ENCODE data around the gene UBA7. TPM values are rescaled to one million over a fixed set of nuclear protein-coding genes. Genes with fewer than 3 reads are reported as not detected.

UBA7 gene, protein sequence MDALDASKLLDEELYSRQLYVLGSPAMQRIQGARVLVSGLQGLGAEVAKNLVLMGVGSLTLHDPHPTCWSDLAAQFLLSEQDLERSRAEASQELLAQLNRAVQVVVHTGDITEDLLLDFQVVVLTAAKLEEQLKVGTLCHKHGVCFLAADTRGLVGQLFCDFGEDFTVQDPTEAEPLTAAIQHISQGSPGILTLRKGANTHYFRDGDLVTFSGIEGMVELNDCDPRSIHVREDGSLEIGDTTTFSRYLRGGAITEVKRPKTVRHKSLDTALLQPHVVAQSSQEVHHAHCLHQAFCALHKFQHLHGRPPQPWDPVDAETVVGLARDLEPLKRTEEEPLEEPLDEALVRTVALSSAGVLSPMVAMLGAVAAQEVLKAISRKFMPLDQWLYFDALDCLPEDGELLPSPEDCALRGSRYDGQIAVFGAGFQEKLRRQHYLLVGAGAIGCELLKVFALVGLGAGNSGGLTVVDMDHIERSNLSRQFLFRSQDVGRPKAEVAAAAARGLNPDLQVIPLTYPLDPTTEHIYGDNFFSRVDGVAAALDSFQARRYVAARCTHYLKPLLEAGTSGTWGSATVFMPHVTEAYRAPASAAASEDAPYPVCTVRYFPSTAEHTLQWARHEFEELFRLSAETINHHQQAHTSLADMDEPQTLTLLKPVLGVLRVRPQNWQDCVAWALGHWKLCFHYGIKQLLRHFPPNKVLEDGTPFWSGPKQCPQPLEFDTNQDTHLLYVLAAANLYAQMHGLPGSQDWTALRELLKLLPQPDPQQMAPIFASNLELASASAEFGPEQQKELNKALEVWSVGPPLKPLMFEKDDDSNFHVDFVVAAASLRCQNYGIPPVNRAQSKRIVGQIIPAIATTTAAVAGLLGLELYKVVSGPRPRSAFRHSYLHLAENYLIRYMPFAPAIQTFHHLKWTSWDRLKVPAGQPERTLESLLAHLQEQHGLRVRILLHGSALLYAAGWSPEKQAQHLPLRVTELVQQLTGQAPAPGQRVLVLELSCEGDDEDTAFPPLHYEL
- total RNA-seq, result 100 to 1,000 TPM; 179 to 182 TPM

DNA sequence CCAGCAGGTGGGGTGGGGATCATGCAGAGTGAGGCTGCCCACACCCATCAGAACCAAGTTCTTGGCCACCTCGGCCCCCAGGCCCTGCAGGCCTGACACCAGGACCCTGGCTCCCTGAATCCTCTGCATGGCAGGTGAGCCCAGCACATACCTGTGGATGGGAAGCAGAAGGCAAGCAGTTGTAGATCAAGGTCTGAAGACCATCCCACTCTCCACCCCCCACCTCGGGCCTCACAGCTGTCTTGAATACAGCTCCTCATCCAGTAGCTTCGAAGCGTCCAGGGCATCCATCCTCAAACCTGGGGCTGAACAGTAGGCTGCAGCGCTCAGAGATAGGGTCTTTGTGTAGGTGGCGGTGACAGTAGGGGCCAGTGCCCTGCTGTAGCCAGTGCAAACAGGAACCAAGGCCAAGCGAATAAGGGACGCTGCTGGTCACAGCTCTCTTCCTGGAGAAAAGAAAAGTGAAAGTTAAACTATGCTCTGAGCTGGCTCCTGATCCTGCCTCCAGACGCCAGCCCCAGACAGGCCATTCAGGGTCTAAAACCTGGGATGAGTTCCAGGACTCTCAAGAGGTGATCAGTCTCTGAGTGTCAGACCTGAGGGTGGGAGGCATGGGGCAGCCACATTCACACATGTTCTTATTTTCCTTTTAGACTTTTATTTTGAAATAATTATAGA is at the start of gene UBA7:
Gene UBA7, minus strand, starts transcription at position 457 of the 678 bp plus-strand sequence. Its CDS starts 166 bp downstream, at position 291.
- Mint-ChIP-seq H3K4me3 (peak within 1 kb of the TSS; percentile 96), H3K9me3 (no peaks in the 10 kb centered on the region), H3K36me3 (ENCODE audit: low read depth) (peaks cover 29% of the 10 kb centered on the region), H3K27ac (peak within 1 kb of the TSS; percentile 93), H3K4me1 (peaks cover 31% of the 10 kb centered on the region), H3K27me3 (no peaks in the 10 kb centered on the region)
- CTCF ChIA-PET, result interaction anchor here (0.6 to 4.6 kb wide), 8 partner anchors 10 to 433 kb away, joined by 3 to 43 read pairs (median 4); partner anchors contain the start of genes CDHR4, INKA1 and TCTA
- peak; percentile 51 for DNase-seq
- POLR2A ChIA-PET, result interaction anchor here (0.7 to 4.1 kb wide), 8 partner anchors 10 to 127 kb away, joined by 3 to 54 read pairs (median 4); partner anchors contain the start of genes INKA1, IP6K1, RBM6 and TRAIP

DNA sequence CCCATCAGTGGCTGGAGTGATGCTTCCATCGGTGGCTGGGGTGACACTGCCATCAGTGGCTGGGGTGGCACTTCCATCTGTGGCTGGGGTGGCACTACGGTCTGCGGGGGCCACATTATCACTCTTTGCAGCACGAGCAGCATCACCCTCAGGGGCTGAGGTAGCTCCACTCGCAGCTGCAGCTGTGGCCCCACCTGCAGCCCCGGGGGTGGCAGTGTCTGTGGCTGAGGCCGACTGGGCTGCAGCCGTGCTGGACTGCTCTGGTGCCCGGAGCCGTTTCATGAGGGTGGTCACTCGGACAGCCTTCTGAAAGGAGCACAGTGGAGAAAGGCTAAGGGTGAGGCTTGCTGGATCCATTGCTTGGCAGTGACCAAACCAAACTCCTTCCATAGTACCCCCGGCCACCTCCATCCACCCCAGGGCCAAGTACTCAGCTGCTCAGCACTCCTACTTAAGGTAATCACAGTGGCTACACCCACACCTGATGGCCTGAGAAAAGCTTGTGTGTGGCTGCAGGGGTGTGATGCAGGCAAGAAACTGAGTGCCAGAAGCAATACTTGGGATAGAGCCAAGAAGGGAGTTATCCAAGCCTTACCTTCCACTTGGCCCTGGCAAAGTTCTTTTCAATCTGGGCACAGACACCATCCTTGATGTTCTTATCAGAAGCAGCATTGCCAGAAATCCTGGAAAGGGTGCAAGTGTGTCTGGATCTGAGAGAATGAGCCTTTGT is 46.0 kb upstream of the UBA7 start:
- H3K4me1 Mint-ChIP-seq, result peaks cover 11% of the 10 kb centered on the region
- H3K27ac Mint-ChIP-seq, result no peak overlapping the region
- no peaks in the 10 kb centered on the region for H3K36me3 Mint-ChIP-seq (ENCODE audit: low read depth)
- no peak for DNase-seq
- no peak overlapping the region for H3K4me3 Mint-ChIP-seq
- H3K27me3 Mint-ChIP-seq, result peaks cover 9% of the 10 kb centered on the region
- ChIA-PET POLR2A (no interaction called here), CTCF (interaction anchor here (0.9 kb wide), 1 partner anchor 58 kb away, joined by 3 read pairs; no protein-coding TSS in a partner anchor)
- H3K9me3 Mint-ChIP-seq, result no peaks in the 10 kb centered on the region

DNA sequence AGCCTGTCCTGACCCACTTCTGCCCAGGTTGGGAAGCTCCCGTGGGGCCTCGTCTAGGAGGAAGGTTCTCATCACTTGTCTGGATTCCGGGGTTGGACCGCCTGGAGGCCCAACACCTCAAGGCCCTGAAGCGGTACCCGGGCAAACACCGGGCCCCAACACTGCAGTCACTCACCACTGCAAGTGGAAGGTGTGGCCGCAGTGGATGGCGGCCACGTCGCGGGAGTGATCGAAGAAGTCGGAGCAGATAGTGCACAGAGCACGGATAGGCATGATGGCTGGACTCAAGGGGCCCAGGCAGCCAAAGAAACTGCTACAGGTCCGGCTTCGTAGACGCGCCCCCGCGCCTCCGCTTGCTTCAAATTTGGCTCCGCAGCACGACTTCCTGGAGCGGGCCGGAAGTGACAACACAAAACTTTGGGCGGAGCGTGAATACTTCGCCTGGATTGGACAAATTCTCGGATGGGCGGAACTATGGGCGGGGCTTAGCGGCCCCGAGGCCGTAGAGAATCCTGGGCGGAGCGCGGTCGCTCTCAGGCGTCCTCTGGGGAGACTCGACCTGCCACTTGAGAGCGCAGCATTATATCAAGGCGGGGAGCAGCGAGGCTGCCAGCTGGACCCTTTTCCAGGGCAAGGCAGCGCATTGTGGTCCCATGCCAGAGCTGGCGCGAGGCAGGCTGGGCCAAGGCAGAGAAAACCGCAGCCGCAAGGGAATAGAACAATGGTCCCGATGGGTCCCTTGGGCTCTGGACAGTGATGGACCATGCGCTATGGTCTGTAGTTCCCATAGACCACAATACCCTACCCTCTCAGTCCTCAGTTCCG is 42.6 kb upstream of the UBA7 start, which contains the start of gene TRAIP:
Gene TRAIP, minus strand, starts transcription at position 384 of the 825 bp plus-strand sequence. Its CDS starts 111 bp downstream, at position 273.
- no peaks in the 10 kb centered on the region for H3K9me3 Mint-ChIP-seq
- peaks cover 2% of the 10 kb centered on the region for H3K36me3 Mint-ChIP-seq (ENCODE audit: low read depth)
- H3K27me3 Mint-ChIP-seq, result no peaks in the 10 kb centered on the region
- peaks cover 19% of the 10 kb centered on the region for H3K4me1 Mint-ChIP-seq
- H3K4me3 Mint-ChIP-seq, result peak within 1 kb of the TSS; percentile 91
- peak; percentile 95 for DNase-seq
- CTCF ChIA-PET, result interaction anchor here (1.1 to 4.2 kb wide), 3 partner anchors 9 to 54 kb away, joined by 3 to 16 read pairs (median 4); no protein-coding TSS in a partner anchor
- POLR2A ChIA-PET, result interaction anchor here (0.9 to 2.2 kb wide), 10 partner anchors 11 to 132 kb away, joined by 3 to 9 read pairs (median 3); partner anchors contain the start of genes CAMKV, GMPPB and UBA7
- H3K27ac Mint-ChIP-seq, result peak within 1 kb of the TSS; percentile 76

DNA sequence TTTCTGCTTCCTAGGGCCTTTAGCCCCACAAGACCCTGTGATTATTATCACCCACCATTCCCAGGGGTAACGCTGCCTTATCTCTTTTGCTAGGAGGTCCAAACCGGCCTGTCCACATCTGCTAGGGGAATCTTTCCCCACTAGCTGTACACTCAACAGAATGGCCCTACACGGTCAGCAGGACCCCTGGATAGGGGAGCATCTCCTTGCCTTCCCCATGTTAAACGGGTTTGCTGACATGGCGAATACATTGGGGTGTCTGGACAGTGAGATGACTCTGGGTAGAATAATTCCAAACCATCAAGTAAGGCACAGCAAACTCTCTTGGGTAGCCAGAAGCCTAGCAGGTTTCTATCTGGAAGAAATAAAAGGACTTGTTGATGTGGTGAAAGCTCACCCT is 41.9 kb upstream of the UBA7 start:
- CTCF ChIA-PET, result interaction anchor here (0.8 to 4.2 kb wide), 3 partner anchors 16 to 53 kb away, joined by 3 to 16 read pairs (median 3); no protein-coding TSS in a partner anchor
- POLR2A ChIA-PET, result interaction anchor here (0.9 to 2.2 kb wide), 8 partner anchors 10 to 131 kb away, joined by 3 to 9 read pairs (median 4); partner anchors contain the start of genes CAMKV, GMPPB and UBA7
- H3K36me3 Mint-ChIP-seq (ENCODE audit: low read depth), result peaks cover 2% of the 10 kb centered on the region

DNA sequence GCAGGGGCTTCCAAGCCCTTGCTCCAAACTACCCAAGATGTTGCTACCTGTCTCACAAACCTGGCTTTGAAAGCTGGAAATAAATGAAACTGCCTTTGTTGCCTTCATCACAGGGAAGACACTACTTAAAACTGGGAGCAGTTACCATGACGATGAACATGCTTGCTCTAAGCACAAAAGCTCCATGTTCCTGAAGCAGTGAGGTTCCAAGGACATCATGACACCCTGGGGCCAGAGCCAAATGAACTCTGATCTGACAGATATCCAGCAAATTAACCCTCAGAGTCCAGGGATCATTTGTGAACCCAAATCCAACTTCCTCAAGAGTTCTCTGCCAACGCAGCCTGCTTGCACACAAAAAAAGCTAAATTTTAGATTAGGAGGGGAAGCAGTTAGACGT is 31.9 kb upstream of the UBA7 start:
- peaks cover 15% of the 10 kb centered on the region for H3K36me3 Mint-ChIP-seq (ENCODE audit: low read depth)
- ChIA-PET CTCF (interaction anchor here (0.6 to 1.8 kb wide), 2 partner anchors 43 to 87 kb away, joined by 3 to 8 read pairs; partner anchors contain the start of gene INKA1), POLR2A (interaction anchor here (0.7 to 1.2 kb wide), 3 partner anchors 9 to 11 kb away, joined by 3 read pairs; partner anchors contain the start of gene TRAIP)
- no peaks in the 10 kb centered on the region for H3K4me1 Mint-ChIP-seq
- no peaks in the 10 kb centered on the region for H3K27me3 Mint-ChIP-seq
- H3K4me3 Mint-ChIP-seq, result no peak overlapping the region
- DNase-seq, result no peak
- no peaks in the 10 kb centered on the region for H3K9me3 Mint-ChIP-seq
- H3K27ac Mint-ChIP-seq, result no peak overlapping the region

More for the DNA sequence above, 41.9 kb upstream of the UBA7 start:
- Mint-ChIP-seq H3K4me3 (peak overlapping the region; percentile 91), H3K27me3 (no peaks in the 10 kb centered on the region), H3K4me1 (peaks cover 19% of the 10 kb centered on the region), H3K9me3 (no peaks in the 10 kb centered on the region), H3K27ac (peak overlapping the region; percentile 76)
- no peak for DNase-seq

DNA sequence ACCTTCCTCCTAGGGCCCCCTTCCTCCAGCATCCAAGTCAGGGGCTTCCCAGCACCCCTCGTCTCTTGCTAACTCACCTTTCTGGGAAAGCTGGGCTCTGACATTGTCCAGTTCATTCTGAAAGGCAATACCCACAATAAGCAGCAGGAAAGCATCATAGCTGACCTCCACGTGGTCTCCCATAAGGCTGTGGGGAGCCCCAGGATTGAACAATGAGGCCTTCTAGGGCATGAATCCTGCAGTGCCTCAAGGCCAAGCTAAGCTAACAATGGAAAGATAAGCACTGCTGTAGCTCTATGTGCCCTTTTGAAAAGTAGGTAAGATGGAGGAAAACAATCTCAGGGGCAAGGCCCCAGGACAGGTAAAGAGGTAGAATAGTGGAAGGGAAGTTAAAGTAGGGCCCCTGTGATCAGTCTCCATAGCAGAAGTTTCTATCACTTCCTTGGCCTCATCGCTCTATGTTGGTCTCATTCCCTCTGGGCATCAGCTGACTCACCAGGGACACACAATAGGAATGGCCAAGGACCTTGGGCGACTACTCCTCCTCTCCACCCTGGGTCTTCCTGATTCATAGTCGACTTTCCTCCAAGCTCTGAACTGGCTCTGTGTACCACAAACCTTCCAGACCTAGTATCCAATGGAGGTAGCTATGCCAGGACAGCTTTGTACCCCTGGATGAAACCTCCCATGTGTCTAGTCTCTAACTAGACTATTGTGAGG is 30.9 kb upstream of the UBA7 start:
- Mint-ChIP-seq H3K27me3 (no peaks in the 10 kb centered on the region), H3K9me3 (no peaks in the 10 kb centered on the region), H3K4me3 (no peak overlapping the region), H3K27ac (no peak overlapping the region), H3K4me1 (no peaks in the 10 kb centered on the region), H3K36me3 (ENCODE audit: low read depth) (peaks cover 15% of the 10 kb centered on the region)
- CTCF ChIA-PET, result interaction anchor here (0.8 to 1.8 kb wide), 3 partner anchors 42 to 173 kb away, joined by 3 to 8 read pairs (median 4); partner anchors contain the start of gene INKA1
- DNase-seq, result no peak
- POLR2A ChIA-PET, result interaction anchor here (1.2 kb wide), 1 partner anchor 11 kb away, joined by 3 read pairs; no protein-coding TSS in a partner anchor

DNA sequence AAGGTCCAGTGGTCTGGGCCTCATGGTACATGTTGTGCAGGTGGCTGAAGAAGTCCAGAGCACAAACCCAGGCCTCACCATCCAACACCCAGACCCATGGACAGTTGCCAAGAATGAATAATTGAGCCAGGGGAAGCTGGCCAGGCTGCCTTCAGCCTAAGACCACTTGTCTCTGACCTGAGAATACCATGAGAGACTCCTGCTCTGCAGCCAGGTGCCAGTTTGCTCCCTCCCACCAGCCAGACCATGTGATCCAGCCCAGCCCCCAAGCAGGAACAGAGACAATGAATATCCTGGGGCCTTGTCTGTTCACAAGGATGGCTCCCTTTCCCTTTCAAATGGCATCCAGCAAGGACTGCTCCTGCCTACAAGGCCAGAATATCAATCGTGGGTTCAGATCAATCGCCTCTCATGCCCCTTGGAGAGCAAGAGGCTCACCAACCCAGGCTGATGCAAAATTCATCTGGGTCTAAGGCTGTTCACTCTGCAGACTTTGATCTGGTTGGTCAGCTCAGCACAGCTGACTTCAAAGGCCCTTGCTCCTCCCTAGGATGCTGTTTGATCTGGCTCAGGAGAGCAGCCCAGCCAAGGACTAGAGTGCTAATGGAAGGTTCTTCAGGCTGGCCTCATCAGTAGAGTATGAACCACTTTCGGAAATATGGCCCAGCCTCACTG is 29.2 kb upstream of the UBA7 start:
- H3K27me3 Mint-ChIP-seq, result no peaks in the 10 kb centered on the region
- peaks cover 1% of the 10 kb centered on the region for H3K4me1 Mint-ChIP-seq
- peaks cover 19% of the 10 kb centered on the region for H3K36me3 Mint-ChIP-seq (ENCODE audit: low read depth)
- no peak overlapping the region for H3K27ac Mint-ChIP-seq
- DNase-seq, result no peak
- CTCF ChIA-PET, result interaction anchor here (5.5 kb wide), 1 partner anchor 39 kb away, joined by 104 read pairs; the partner anchor contains the start of gene INKA1
- no peak overlapping the region for H3K4me3 Mint-ChIP-seq
- POLR2A ChIA-PET, result no interaction called here
- no peaks in the 10 kb centered on the region for H3K9me3 Mint-ChIP-seq

DNA sequence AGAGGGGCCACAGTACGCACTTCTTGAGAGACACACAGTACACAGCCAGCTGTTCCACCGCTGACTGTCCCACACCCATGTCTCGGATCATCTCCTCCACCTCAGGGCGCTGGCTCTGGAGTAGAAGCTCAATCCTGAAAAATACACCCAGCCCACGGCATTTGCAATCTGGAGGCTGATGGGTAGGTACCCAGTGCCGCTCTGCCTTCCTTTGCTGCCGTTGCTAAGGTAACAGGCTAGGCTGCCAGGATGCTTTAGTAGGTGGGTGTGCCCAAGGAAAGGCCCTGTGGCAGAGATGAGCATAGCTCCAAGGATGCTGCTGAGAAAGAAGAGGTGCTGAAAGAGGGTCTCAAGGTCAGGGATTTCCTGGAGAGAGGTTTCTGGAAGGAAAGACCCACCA is 28.1 kb upstream of the UBA7 start:
- ChIA-PET POLR2A (no interaction called here), CTCF (interaction anchor here (0.6 to 5.5 kb wide), 4 partner anchors 12 to 260 kb away, joined by 3 to 104 read pairs (median 3); partner anchors contain the start of gene INKA1)
- Mint-ChIP-seq H3K9me3 (no peaks in the 10 kb centered on the region), H3K27me3 (no peaks in the 10 kb centered on the region), H3K4me1 (peaks cover 1% of the 10 kb centered on the region), H3K36me3 (ENCODE audit: low read depth) (peaks cover 22% of the 10 kb centered on the region), H3K27ac (no peak overlapping the region), H3K4me3 (no peak overlapping the region)
- no peak for DNase-seq

DNA sequence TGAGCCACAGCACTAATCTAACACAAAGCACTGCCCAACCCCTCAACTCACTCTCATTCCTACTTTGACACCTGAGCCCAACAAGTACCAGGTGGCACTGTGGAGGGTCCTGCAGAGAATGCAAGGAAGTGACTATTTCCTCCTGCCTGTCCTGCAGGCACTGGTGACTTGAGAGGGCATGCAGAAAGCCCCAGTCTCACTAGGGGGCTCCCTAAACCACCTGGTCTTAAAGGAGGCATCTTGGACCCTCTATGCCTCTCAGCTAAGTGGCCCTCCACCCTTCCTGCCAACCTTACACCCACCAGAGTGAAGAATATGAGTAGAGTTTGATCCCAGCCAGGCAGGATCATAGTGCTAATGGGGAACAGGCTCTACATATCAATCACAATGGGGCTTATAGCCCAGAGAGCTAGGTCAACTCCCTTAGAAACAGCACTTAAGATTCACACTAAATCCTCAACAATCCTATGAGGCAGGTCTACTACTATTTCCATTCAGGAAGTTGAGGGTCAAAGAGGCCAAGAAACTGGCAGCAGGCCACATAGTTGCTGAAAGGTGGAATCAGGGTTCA is 27.5 kb upstream of the UBA7 start:
- CTCF ChIA-PET, result interaction anchor here (0.6 to 5.5 kb wide), 7 partner anchors 9 to 301 kb away, joined by 3 to 104 read pairs (median 4); partner anchors contain the start of gene INKA1
- H3K27ac Mint-ChIP-seq, result no peak overlapping the region
- DNase-seq, result no peak

More for the DNA sequence above, 27.5 kb upstream of the UBA7 start:
- peaks cover 1% of the 10 kb centered on the region for H3K4me1 Mint-ChIP-seq
- no peaks in the 10 kb centered on the region for H3K9me3 Mint-ChIP-seq
- peaks cover 18% of the 10 kb centered on the region for H3K36me3 Mint-ChIP-seq (ENCODE audit: low read depth)
- POLR2A ChIA-PET, result no interaction called here
- no peaks in the 10 kb centered on the region for H3K27me3 Mint-ChIP-seq
- no peak overlapping the region for H3K4me3 Mint-ChIP-seq
